HG02870 (cell line): ENCODE data around the gene KLHL30.

Experiments
- ATAC-seq: cut with Tn5 transposase; IDR thresholded peaks from one replicate; pipeline ENCODE4 v1.9.1; 2021; ENCODE audit warnings: mild to moderate bottlenecking, moderate library complexity; ENCODE audit not compliant: unreplicated experiment

KLHL30 gene

GRCh38 chr2:238173692-238174091 lies 35.2 kb downstream of the KLHL30 start:
- no peak for ATAC-seq

GRCh38 chr2:238174291-238174690 lies 35.8 kb downstream of the KLHL30 start:
- ATAC-seq = no peak

GRCh38 chr2:238174701-238175100 lies 36.2 kb downstream of the KLHL30 start:
- no peak for ATAC-seq

GRCh38 chr2:238176613-238177012 lies 38.1 kb downstream of the KLHL30 start:
- ATAC-seq = no peak

GRCh38 chr2:238180554-238180953 lies 42.1 kb downstream of the KLHL30 start:
- ATAC-seq = no peak

GRCh38 chr2:238182362-238182761 lies 43.9 kb downstream of the KLHL30 start:
- no peak for ATAC-seq

GRCh38 chr2:238183821-238184220 lies 45.4 kb downstream of the KLHL30 start:
- ATAC-seq = no peak

GRCh38 chr2:238187618-238188548 lies 49.4 kb downstream of the KLHL30 start:
- no peak for ATAC-seq

- no peak for ATAC-seq
Observed at GRCh38 chr2:238190445-238190844, 52.0 kb downstream of the KLHL30 start.
